Esophagus mucosa (tissue), 1 donor: ENCODE measurements around the gene DNAH2. TPM values are rescaled to one million over a fixed set of nuclear protein-coding genes. Genes with fewer than 3 reads are reported as not detected.

Source experiments
- ATAC-seq: fragments of 200-7000 bp; cut with Tn5 transposase; one replicate; pipeline ENCODE4 v1.9.1; 2020
- total RNA-seq: library from RNA; stranded (reverse); gene quantifications from one replicate; pipeline ENCODE4 v1.2.4, GENCODE V29; 2023
- donor health status: DM: yes; HTN: yes; CAD: no.

DNAH2 gene
- total RNA-seq, 1 donor from 2014 or later = 0.04 TPM

DNA sequence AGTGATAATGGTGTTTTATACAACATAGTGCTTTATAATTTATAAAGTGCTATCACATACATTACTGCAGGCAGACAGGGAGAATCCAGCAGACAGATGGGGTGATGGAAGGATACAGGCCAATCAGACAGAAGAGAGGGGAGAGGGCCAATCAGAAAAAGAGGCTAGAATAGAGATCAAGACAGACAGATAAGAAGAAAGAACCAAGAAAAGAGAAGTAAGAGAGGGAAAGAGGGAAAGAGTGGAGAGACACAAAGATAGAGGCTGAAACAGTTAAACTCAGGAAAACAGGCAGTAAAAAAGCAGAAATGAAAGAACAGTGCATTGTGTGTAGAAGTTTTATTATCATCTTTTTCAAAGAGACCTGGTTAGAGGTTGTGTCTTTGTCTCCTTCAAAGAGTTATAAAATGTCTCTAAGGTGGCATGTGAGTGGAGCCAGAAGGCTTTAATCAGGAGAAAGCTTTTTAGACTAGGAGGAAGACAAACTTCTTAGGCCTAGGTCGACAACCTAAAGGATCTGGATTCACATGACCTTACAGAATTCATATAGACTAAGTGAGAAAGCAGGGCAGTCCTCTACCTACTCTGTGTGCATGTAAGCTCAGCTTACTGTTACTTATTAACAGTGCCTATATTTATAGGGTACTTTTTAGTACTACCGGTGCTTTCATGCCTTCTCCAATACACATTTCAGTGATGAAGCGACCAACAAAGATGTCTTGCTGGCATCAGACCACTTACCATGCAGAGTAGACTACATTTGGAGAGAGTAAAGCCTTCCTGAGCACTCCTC, 162.7 kb downstream of the DNAH2 start:
- no peak for ATAC-seq

- ATAC-seq = no peak
Observed at GRCh38 chr17:7881276-7882054, 163.9 kb downstream of the DNAH2 start.

DNA sequence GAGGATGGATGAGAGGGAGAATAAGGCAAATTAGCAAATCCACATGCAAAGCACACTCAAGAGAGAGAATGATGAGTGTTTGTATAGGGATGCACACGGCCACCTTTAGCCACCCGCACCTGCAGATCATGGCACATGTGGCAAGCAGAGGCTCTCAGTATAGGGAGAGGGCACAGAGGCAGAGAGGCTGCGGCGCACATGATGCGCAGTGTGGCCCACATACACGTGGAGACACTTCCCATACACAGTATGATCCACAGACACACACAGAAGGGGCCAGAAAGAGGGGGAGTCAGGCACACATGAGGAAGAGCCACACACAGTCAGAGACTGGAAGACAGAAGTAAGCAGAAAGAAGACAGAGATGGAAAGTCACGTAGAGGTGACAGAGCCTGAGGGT, 164.5 kb downstream of the DNAH2 start:
- no peak for ATAC-seq

GRCh38 chr17:7882629-7883028, 165.1 kb downstream of the DNAH2 start:
- ATAC-seq = no peak

Other genes starting within 250 kb of the DNAH2 start
- 21.0 TPM for gene ZBTB4, start 238.1 kb upstream of the DNAH2 start, total RNA-seq
- gene SLC35G6, start 236.3 kb upstream of the DNAH2 start, total RNA-seq = not detected
- gene POLR2A, start 233.4 kb upstream of the DNAH2 start, total RNA-seq = 116 TPM
- gene TNFSF12, start 168.7 kb upstream of the DNAH2 start, total RNA-seq = 2.7 TPM
- 6.4 TPM for gene TNFSF13, start 159.0 kb upstream of the DNAH2 start, total RNA-seq
- 34.5 TPM for gene SENP3, start 155.8 kb upstream of the DNAH2 start, total RNA-seq
- gene CD68, start 138.1 kb upstream of the DNAH2 start, total RNA-seq = 61.3 TPM
- 36.7 TPM for gene MPDU1, start 133.9 kb upstream of the DNAH2 start, total RNA-seq
- gene SOX15, start 127.7 kb upstream of the DNAH2 start, total RNA-seq = 74.0 TPM
- gene FXR2, start 102.8 kb upstream of the DNAH2 start, total RNA-seq = 17.0 TPM
- gene SAT2, start 89.9 kb upstream of the DNAH2 start, total RNA-seq = 35.7 TPM
- gene SHBG, start 87.6 kb upstream of the DNAH2 start, total RNA-seq = 0.48 TPM
- gene ATP1B2, start 66.8 kb upstream of the DNAH2 start, total RNA-seq = 0.36 TPM
- gene TP53, start 30.3 kb upstream of the DNAH2 start, total RNA-seq = 74.1 TPM
- gene WRAP53, start 29.3 kb upstream of the DNAH2 start, total RNA-seq = 8.5 TPM
- 1.6 TPM for gene EFNB3, start 12.5 kb upstream of the DNAH2 start, total RNA-seq
- 16.7 TPM for gene KDM6B, start 116.5 kb downstream of the DNAH2 start, total RNA-seq
- 1.7 TPM for gene TMEM88, start 137.3 kb downstream of the DNAH2 start, total RNA-seq
- 93.3 TPM for gene NAA38, start 139.8 kb downstream of the DNAH2 start, total RNA-seq
- gene CYB5D1, start 140.3 kb downstream of the DNAH2 start, total RNA-seq = 7.6 TPM
- 50.7 TPM for gene CHD3, start 171.0 kb downstream of the DNAH2 start, total RNA-seq
- gene RNF227, start 198.5 kb downstream of the DNAH2 start, total RNA-seq = 2.4 TPM
- 0.44 TPM for gene KCNAB3, start 212.1 kb downstream of the DNAH2 start, total RNA-seq
- gene TRAPPC1, start 214.2 kb downstream of the DNAH2 start, total RNA-seq = 108 TPM
- 15.4 TPM for gene CNTROB, start 214.5 kb downstream of the DNAH2 start, total RNA-seq